HG03159 (cell line): ENCODE data around the gene CDK14.
A peak's percentile ranks its signal among the peaks of the same experiment; 100 is the strongest.

Experiments used
- ATAC-seq: cut with Tn5 transposase; IDR thresholded peaks from one replicate; pipeline ENCODE4 v1.9.1; 2021; ENCODE audit warnings: mild to moderate bottlenecking, moderate library complexity; ENCODE audit not compliant: unreplicated experiment

CDK14 gene

GRCh38 chr7:90596671-90597562 lies 796 bp downstream of the CDK14 start:
- peak; percentile 31 for ATAC-seq

- no peak for ATAC-seq
Measured at GRCh38 chr7:90597563-90598253, 1.6 kb downstream of the CDK14 start.

- no peak for ATAC-seq
Measured at GRCh38 chr7:90599038-90599437, 2.9 kb downstream of the CDK14 start.

GRCh38 chr7:90599892-90600555 lies 3.9 kb downstream of the CDK14 start:
- no peak for ATAC-seq

GRCh38 chr7:90602303-90602702 lies 6.2 kb downstream of the CDK14 start:
- no peak for ATAC-seq

GRCh38 chr7:90603346-90603745 lies 7.2 kb downstream of the CDK14 start:
- ATAC-seq, result no peak

- no peak for ATAC-seq
Measured at GRCh38 chr7:90604383-90604782, 8.3 kb downstream of the CDK14 start.

GRCh38 chr7:90605055-90605454 lies 8.9 kb downstream of the CDK14 start:
- ATAC-seq, result no peak

GRCh38 chr7:90607196-90607595 lies 11.1 kb downstream of the CDK14 start:
- ATAC-seq, result no peak

GRCh38 chr7:90610105-90610504 lies 14.0 kb downstream of the CDK14 start:
- ATAC-seq, result no peak

GRCh38 chr7:90611115-90611514 lies 15.0 kb downstream of the CDK14 start:
- peak; percentile 47 for ATAC-seq

- peak; percentile 77 for ATAC-seq
Measured at GRCh38 chr7:90613088-90613498, 17.0 kb downstream of the CDK14 start.

GRCh38 chr7:90617442-90617841 lies 21.3 kb downstream of the CDK14 start:
- ATAC-seq, result no peak

GRCh38 chr7:90618876-90619275 lies 22.8 kb downstream of the CDK14 start:
- no peak for ATAC-seq

- ATAC-seq, result peak; percentile 64
Measured at GRCh38 chr7:90621125-90621746, 25.1 kb downstream of the CDK14 start.

GRCh38 chr7:90621747-90622140 lies 25.6 kb downstream of the CDK14 start:
- ATAC-seq, result no peak

- no peak for ATAC-seq
Measured at GRCh38 chr7:90622670-90623069, 26.5 kb downstream of the CDK14 start.

- no peak for ATAC-seq
Measured at GRCh38 chr7:90624225-90624911, 28.2 kb downstream of the CDK14 start.

GRCh38 chr7:90625051-90625450 lies 28.9 kb downstream of the CDK14 start:
- ATAC-seq, result no peak

GRCh38 chr7:90625562-90625961 lies 29.4 kb downstream of the CDK14 start:
- ATAC-seq, result no peak

GRCh38 chr7:90626013-90626412 lies 29.9 kb downstream of the CDK14 start:
- ATAC-seq, result no peak
